Activated B cell treated with CpG ODN at 0.5 μM for 24 hours (primary cell): Measurements from ENCODE around the gene USP31. TPM values are rescaled to one million over a fixed set of nuclear protein-coding genes. Genes with fewer than 3 reads are reported as not detected.

Experiments used
- ATAC-seq: fragments of 200-7000 bp; cut with Tn5 transposase; one replicate; pipeline ENCODE4 v1.10.0; 2021; ENCODE audit warnings: low read depth, mild to moderate bottlenecking, moderate library complexity
- CTCF ChIA-PET: fragments of 350-600 bp; sonication (Branson Sonifier 250); formaldehyde crosslinking; loops from one replicate; lab custom pipeline; 2021; ENCODE audit warnings: antibody characterized with exemption; lab: Charles Lee
- POLR2A ChIA-PET: fragments of 350-600 bp; sonication (Branson Sonifier 250); formaldehyde crosslinking; loops from one replicate; lab custom pipeline; 2021; ENCODE audit warnings: antibody characterized with exemption; lab: Charles Lee
- DNase-seq: peaks from one replicate; pipeline ENCODE4 v3.0.0; 2022
- H3K27ac Mint-ChIP-seq: one replicate; pipeline ENCODE4 v1.8.0; 2020; ENCODE audit warnings: mixed read lengths
- H3K27me3 Mint-ChIP-seq: one replicate; pipeline ENCODE4 v1.8.0; 2021; ENCODE audit warnings: mixed read lengths
- H3K36me3 Mint-ChIP-seq: one replicate; pipeline ENCODE4 v1.8.0; 2021; ENCODE audit warnings: low read depth, mixed read lengths
- H3K4me1 Mint-ChIP-seq: one replicate; pipeline ENCODE4 v1.8.0; 2021; ENCODE audit warnings: mixed read lengths
- H3K4me3 Mint-ChIP-seq: one replicate; pipeline ENCODE4 v1.8.0; 2020; ENCODE audit warnings: mild to moderate bottlenecking, mixed read lengths
- H3K9me3 Mint-ChIP-seq: one replicate; pipeline ENCODE4 v1.8.0; 2020; ENCODE audit warnings: mixed read lengths
- intact Hi-C: fragments of 100-400 bp; cut with micrococcal nuclease; formaldehyde crosslinking; loops from one replicate; pipeline ENCODE4 v1.15.1; 2024
- total RNA-seq: library from RNA; stranded (reverse); gene quantifications from 2 replicates; pipeline ENCODE4 v1.2.3, GENCODE V29; 2022
- TF ChIP-seq, protein P1 (sequence below): fragments of 200-600 bp; IDR thresholded peaks from one replicate; pipeline ENCODE4 v1.8.0; 2022; ENCODE audit warnings: antibody characterized with exemption, mild to moderate bottlenecking

USP31 gene
- total RNA-seq, 1 donor from 2014 or later: 4.6 TPM

DNA sequence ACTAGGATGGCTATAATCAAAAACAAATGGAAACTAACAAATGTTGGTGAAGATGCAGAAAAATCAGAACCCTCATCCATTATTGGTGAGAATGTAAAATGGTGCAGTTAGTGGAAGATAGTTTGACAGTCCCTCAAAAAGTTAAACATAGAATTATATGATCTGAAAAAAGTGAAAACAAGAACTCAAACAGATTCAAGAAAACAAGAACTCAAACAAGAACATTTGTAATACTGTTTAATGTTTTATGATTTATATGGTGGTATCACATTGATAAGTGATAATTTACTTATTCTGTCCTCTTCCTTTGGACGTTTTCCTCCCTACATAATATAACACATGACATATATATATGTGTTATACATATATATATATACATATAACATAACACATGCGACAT lies 12.0 kb downstream of the USP31 start:
- no peaks in the 10 kb centered on the region for H3K27me3 Mint-ChIP-seq
- CTCF ChIA-PET: no interaction called here
- H3K4me1 Mint-ChIP-seq: no peaks in the 10 kb centered on the region
- TF ChIP-seq, protein P1, sequence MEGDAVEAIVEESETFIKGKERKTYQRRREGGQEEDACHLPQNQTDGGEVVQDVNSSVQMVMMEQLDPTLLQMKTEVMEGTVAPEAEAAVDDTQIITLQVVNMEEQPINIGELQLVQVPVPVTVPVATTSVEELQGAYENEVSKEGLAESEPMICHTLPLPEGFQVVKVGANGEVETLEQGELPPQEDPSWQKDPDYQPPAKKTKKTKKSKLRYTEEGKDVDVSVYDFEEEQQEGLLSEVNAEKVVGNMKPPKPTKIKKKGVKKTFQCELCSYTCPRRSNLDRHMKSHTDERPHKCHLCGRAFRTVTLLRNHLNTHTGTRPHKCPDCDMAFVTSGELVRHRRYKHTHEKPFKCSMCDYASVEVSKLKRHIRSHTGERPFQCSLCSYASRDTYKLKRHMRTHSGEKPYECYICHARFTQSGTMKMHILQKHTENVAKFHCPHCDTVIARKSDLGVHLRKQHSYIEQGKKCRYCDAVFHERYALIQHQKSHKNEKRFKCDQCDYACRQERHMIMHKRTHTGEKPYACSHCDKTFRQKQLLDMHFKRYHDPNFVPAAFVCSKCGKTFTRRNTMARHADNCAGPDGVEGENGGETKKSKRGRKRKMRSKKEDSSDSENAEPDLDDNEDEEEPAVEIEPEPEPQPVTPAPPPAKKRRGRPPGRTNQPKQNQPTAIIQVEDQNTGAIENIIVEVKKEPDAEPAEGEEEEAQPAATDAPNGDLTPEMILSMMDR: no peak
- no peak overlapping the region for H3K4me3 Mint-ChIP-seq
- ATAC-seq (no peak), DNase-seq (no peak)
- intact Hi-C loops: no loop called here
- POLR2A ChIA-PET: no interaction called here
- no peak overlapping the region for H3K27ac Mint-ChIP-seq
- peaks cover 14% of the 10 kb centered on the region for H3K9me3 Mint-ChIP-seq
- peaks cover 3% of the 10 kb centered on the region for H3K36me3 Mint-ChIP-seq

DNA sequence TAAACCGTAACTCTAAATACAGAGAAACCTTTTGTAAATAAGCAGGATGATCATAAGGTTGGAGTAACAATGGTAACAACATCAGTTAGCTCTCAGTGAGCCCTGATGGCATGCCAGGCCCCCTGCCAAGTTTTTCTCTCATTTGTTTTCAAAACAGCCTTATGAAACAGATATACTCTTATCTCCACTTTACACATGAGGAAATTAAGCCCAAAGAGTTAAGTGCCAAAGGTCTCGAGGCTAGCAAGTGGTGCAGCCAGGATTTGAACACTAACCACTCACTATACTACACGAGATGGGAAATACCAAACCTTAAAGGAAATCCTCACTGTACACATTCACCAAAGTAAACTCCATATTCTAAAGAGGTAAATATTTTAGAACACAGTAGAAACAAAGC lies 15.0 kb downstream of the USP31 start:
- Mint-ChIP-seq H3K36me3 (peaks cover 3% of the 10 kb centered on the region), H3K9me3 (peaks cover 14% of the 10 kb centered on the region), H3K4me1 (no peaks in the 10 kb centered on the region), H3K27ac (no peak overlapping the region), H3K4me3 (no peak overlapping the region), H3K27me3 (no peaks in the 10 kb centered on the region)
- TF ChIP-seq, protein P1: no peak
- ChIA-PET CTCF (interaction anchor here (0.7 kb wide), 1 partner anchor 1506 kb away, joined by 3 read pairs; no protein-coding TSS in a partner anchor), POLR2A (no interaction called here)
- no peak for DNase-seq
- intact Hi-C loops: no loop called here
- no peak for ATAC-seq

DNA sequence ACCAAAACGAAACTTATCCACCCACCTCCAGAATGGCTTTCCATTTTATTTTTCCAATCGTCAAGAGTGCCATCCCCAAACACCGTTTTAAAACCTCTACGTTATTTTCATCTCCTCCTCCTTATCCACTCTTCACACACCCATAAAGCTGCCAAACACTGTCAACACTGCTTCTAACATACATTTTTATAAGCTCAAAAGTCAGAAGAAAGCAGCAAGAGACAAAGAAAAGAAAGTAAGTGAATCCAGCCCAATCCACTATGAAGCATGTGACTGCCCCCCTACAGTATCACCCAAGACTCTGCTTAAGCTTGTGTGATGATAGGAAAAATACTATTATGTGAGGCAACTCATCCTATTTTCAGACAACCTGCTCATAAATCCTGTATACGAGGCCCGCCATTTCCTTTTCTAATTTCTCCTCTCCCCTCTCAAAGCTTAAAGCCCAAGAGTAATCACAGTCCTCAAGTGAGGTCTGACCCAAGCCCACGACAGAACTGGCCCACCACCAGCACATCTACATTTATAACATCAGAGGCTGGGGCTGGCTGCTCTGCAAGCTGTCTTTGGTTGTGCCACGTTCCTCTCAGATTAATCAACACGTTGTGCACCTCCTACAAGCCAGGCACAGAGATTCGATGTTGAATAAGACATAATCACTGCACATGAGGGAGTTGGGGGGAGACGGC lies 16.3 kb downstream of the USP31 start:
- ChIA-PET CTCF (no interaction called here), POLR2A (interaction anchor here (0.5 kb wide), 1 partner anchor 585 kb away, joined by 5 read pairs; no protein-coding TSS in a partner anchor)
- Mint-ChIP-seq H3K27me3 (no peaks in the 10 kb centered on the region), H3K4me1 (no peaks in the 10 kb centered on the region), H3K27ac (no peak overlapping the region), H3K9me3 (peaks cover 12% of the 10 kb centered on the region), H3K36me3 (peaks cover 3% of the 10 kb centered on the region), H3K4me3 (no peak overlapping the region)
- ATAC-seq (no peak), DNase-seq (no peak)
- intact Hi-C loops: no loop called here
- TF ChIP-seq, protein P1: no peak

DNA sequence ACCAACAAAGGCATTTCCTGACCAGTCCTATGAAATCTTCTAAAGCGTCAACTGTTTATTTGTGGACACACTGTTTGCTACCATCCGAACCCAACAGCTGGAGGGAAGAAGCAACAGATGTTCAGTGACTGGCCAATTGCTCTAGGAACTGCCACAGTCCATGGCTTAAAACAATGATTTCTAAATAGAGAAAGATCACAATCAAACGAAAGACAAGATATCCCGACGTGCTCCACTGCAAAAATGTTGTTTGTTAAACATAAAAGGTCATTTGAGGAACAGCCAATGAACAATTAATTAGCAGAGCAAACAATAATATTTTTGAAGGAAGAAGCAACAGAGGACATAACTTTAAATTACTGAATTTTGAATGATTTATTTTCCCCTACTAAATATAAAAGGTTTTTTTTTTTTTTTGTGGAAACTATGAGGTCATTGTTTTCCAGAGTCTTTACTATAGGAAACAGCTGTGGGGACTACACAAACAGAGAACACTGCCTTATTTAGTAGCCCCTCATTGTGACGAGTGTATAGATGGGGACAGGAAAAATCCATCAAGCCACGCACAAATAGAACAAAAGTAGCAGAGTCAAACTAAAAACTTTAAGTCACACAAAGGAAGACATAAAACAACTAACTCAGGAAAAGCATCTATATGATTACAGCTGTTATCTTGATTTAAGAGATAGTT lies 17.2 kb downstream of the USP31 start:
- Mint-ChIP-seq H3K27me3 (no peaks in the 10 kb centered on the region), H3K4me3 (no peak overlapping the region), H3K27ac (no peak overlapping the region), H3K4me1 (no peaks in the 10 kb centered on the region), H3K9me3 (peaks cover 6% of the 10 kb centered on the region), H3K36me3 (peaks cover 1% of the 10 kb centered on the region)
- TF ChIP-seq, protein P1: no peak
- POLR2A ChIA-PET: no interaction called here
- intact Hi-C loops: no loop called here
- ATAC-seq (no peak), DNase-seq (no peak)
- CTCF ChIA-PET: no interaction called here

DNA sequence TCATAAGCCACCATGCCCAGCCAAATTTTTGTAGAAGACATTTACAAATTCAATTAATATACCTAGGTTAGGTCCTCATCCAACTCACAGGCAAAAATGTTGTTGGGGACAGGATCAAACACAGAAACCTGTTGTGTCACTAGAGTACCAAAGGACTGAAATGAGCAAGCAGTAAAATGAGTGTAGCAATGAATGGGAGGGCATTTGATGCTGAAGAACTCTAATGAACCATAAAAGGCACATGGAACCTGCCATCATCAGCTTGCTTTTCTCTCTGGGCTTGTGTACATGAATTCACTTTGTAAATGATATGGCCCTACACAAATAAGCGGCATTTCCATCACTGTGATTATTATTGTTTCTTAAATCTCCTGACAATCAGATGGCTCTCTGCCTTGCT lies 17.8 kb downstream of the USP31 start:
- intact Hi-C loops: no loop called here
- ChIA-PET CTCF (no interaction called here), POLR2A (no interaction called here)
- Mint-ChIP-seq H3K9me3 (peaks cover 5% of the 10 kb centered on the region), H3K4me3 (no peak overlapping the region), H3K4me1 (no peaks in the 10 kb centered on the region), H3K27ac (no peak overlapping the region), H3K27me3 (no peaks in the 10 kb centered on the region), H3K36me3 (no peaks in the 10 kb centered on the region)
- TF ChIP-seq, protein P1: no peak
- DNase-seq (no peak), ATAC-seq (no peak)
